GM23338 (cell line): ENCODE measurements around the gene COL8A1. TPM values are rescaled to one million over a fixed set of nuclear protein-coding genes. Genes with fewer than 3 reads are reported as not detected.

Experiments used
- ATAC-seq: fragments of 200-7000 bp; cut with Tn5 transposase; 3 replicates; pipeline ENCODE4 v1.9.1; 2020
- DNase-seq: peaks from one replicate; pipeline ENCODE4 v3.0.0-alpha.2; 2015; ENCODE audit warnings: low spot score
- H2AFZ ChIP-seq: fragments of 200-600 bp; sonication (generic); 2 replicates; pipeline ENCODE4 v1.8.0; 2016; ENCODE audit warnings: antibody characterized with exemption, mild to moderate bottlenecking, moderate library complexity
- H3F3A ChIP-seq: fragments of 200-600 bp; sonication (generic); replicated peaks from 2 replicates; pipeline ENCODE4 v1.8.0; 2017; ENCODE audit warnings: antibody characterized with exemption, mixed run types, low read depth
- H3K27ac ChIP-seq: fragments of 200-600 bp; sonication (generic); 2 replicates; pipeline ENCODE4 v1.6.1; 2016; ENCODE audit warnings: low read depth
- H3K27me3 ChIP-seq: fragments of 200-600 bp; sonication (generic); 2 replicates; pipeline ENCODE4 v1.8.0; 2016; ENCODE audit warnings: mild to moderate bottlenecking, mixed run types, moderate library complexity; ENCODE audit not compliant: insufficient read depth
- H3K36me3 ChIP-seq: fragments of 200-600 bp; sonication (generic); 2 replicates; pipeline ENCODE4 v1.8.0; 2016; ENCODE audit warnings: mild to moderate bottlenecking; ENCODE audit not compliant: insufficient read depth
- H3K4me1 ChIP-seq: fragments of 200-600 bp; sonication (generic); 2 replicates; pipeline ENCODE4 v1.8.0; 2016; ENCODE audit warnings: mild to moderate bottlenecking, moderate library complexity; ENCODE audit not compliant: insufficient read depth
- H3K4me2 ChIP-seq: fragments of 200-600 bp; sonication (generic); 2 replicates; pipeline ENCODE4 v1.7.1; 2017; ENCODE audit warnings: mixed run types
- H3K4me3 ChIP-seq: fragments of 200-600 bp; sonication (generic); 2 replicates; pipeline ENCODE4 v1.6.1; 2016; ENCODE audit warnings: mixed run types
- H3K79me2 ChIP-seq: fragments of 200-600 bp; sonication (generic); replicated peaks from 2 replicates; pipeline ENCODE4 v1.8.0; 2017; ENCODE audit warnings: mild to moderate bottlenecking; ENCODE audit not compliant: insufficient read depth
- H3K9me2 ChIP-seq: fragments of 200-600 bp; sonication (generic); 2 replicates; pipeline ENCODE4 v1.8.0; 2017; ENCODE audit not compliant: insufficient read depth
- H4K20me1 ChIP-seq: fragments of 200-600 bp; sonication (generic); replicated peaks from 2 replicates; pipeline ENCODE4 v1.8.0; 2017; ENCODE audit warnings: mild to moderate bottlenecking; ENCODE audit not compliant: insufficient read depth
- H3K27ac Mint-ChIP-seq: 2 replicates; pipeline ENCODE4 v1.8.0; 2020; ENCODE audit warnings: inconsistent platforms, mild to moderate bottlenecking, moderate library complexity, mixed read lengths
- H3K27me3 Mint-ChIP-seq: 3 replicates; pipeline ENCODE4 v1.8.0; 2022; ENCODE audit warnings: low read depth, mild to moderate bottlenecking, moderate library complexity, mixed read lengths, inconsistent platforms; ENCODE audit not compliant: insufficient read depth, poor library complexity
- H3K36me3 Mint-ChIP-seq: 3 replicates; pipeline ENCODE4 v1.8.0; 2021; ENCODE audit warnings: low read depth, mild to moderate bottlenecking, inconsistent platforms, moderate library complexity, mixed read lengths
- H3K4me1 Mint-ChIP-seq: 3 replicates; pipeline ENCODE4 v1.8.0; 2020; ENCODE audit warnings: mild to moderate bottlenecking, inconsistent platforms, mixed read lengths
- H3K4me3 Mint-ChIP-seq: 3 replicates; pipeline ENCODE4 v1.8.0; 2021; ENCODE audit warnings: moderate library complexity, mild to moderate bottlenecking, inconsistent platforms, mixed read lengths
- H3K9me3 Mint-ChIP-seq: 3 replicates; pipeline ENCODE4 v1.8.0; 2020; ENCODE audit warnings: moderate library complexity, mild to moderate bottlenecking, inconsistent platforms, mixed read lengths
- CREB1 ChIP-seq: fragments of 250-450 bp; sonication (Bioruptor Pico); IDR thresholded peaks from 2 replicates; pipeline ENCODE4 v1.5.0; 2020; ENCODE audit warnings: low read depth, mild to moderate bottlenecking, moderate library complexity
- EZH2 ChIP-seq: fragments of 200-600 bp; sonication (generic); IDR thresholded peaks from one replicate; pipeline ENCODE4 v1.8.0; 2017; ENCODE audit warnings: antibody characterized with exemption, mild to moderate bottlenecking, low read depth; ENCODE audit not compliant: unreplicated experiment
- EZH2phosphoT487 ChIP-seq: fragments of 200-600 bp; sonication (generic); IDR thresholded peaks from one replicate; pipeline ENCODE4 v1.8.1; 2018; ENCODE audit warnings: antibody characterized with exemption; ENCODE audit not compliant: unreplicated experiment
- JUNB ChIP-seq: IDR thresholded peaks from one replicate; pipeline ENCODE4 v1.6.1; 2016; ENCODE audit warnings: antibody characterized with exemption; ENCODE audit not compliant: unreplicated experiment
- NANOG ChIP-seq: IDR thresholded peaks from 2 replicates; pipeline ENCODE4 v1.6.1; 2016; ENCODE audit warnings: antibody characterized with exemption, borderline replicate concordance
- POLR2AphosphoS5 ChIP-seq: IDR thresholded peaks from 2 replicates; pipeline ENCODE4 v1.6.1; 2016; ENCODE audit warnings: antibody characterized with exemption, low read depth
- STAT1 ChIP-seq: IDR thresholded peaks from one replicate; pipeline ENCODE4 v1.6.1; 2016; ENCODE audit warnings: antibody characterized with exemption; ENCODE audit not compliant: unreplicated experiment
- ZNF114 ChIP-seq: fragments of 250-450 bp; sonication (Bioruptor Pico); IDR thresholded peaks from 2 replicates; pipeline ENCODE4 v1.5.0; 2020; ENCODE audit warnings: mild to moderate bottlenecking, moderate library complexity
- ZNF331 ChIP-seq: fragments of 250-450 bp; sonication (Bioruptor Pico); IDR thresholded peaks from 2 replicates; pipeline ENCODE4 v1.5.0; 2020; ENCODE audit warnings: low read depth, mild to moderate bottlenecking, moderate library complexity
- polyA plus RNA-seq: library from polyadenylated mRNA; unstranded; fragments of >200 nt; fragmentation: Nextera tagmentation; extraction: Ambion mirVana; gene quantifications from 2 replicates; pipeline ENCODE4 v1.2.1, GENCODE V29; 2016
- total RNA-seq: library from RNA; depleted of rRNA; stranded (reverse); fragments of >200 nt; shearing (Covaris generic); gene quantifications from 2 replicates; pipeline ENCODE4 v1.2.3, GENCODE V29; 2014
- TF ChIP-seq, protein P1 (sequence below), 2 experiments: fragments of 200-600 bp in 1 of 2; sonication (generic) in 1 of 2; conservative IDR thresholded peaks; 2 replicates each; pipeline versions ENCODE4 v1.5.1 to v1.6.1; 2016 to 2017; ENCODE audit warnings: antibody characterized with exemption in 2 of 2, low read depth in 2 of 2, mild to moderate bottlenecking in 2 of 2, moderate library complexity in 1 of 2
- TF ChIP-seq, protein P2 (sequence below): IDR thresholded peaks from one replicate; pipeline ENCODE4 v1.6.1; 2018; ENCODE audit warnings: antibody characterized with exemption; ENCODE audit not compliant: unreplicated experiment
- TF ChIP-seq, protein P3 (sequence below): IDR thresholded peaks from 2 replicates; pipeline ENCODE4 v1.6.1; 2016; ENCODE audit warnings: antibody characterized with exemption

The COL8A1 gene
- total and polyA plus RNA-seq, 2 experiments from 2014 or later, result 0.26 to 0.97 TPM

DNA sequence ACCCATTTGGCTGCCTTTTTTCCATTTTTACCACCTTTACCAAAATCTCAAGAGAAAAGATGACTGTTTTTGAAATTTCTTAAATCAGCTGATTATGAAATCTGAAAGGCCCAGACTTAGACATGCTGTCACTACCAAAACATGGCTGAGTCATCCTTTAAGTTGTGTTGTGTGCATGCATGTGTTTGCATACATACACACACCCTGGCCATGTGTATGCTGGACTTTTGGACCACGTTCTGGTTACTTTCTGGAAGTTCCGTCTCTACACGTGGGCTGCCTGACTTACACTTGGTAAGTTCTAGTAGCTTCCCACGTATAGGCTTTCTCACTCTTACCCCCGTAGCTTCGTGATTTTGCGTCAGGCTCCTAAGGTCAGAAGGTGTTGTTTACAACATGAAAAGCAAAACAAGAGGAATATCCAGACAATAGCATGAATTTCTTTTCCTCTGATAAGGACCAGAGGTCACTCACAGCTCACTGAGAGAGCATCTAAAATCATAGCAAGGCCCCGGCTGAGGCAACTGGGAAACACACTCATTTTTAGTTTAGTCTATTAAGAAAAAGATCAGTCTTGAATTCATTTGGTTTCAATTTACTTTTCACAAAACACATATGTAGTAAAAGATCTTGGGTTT, 62.4 kb downstream of the COL8A1 start (continued):
- TF ChIP-seq, protein P1, sequence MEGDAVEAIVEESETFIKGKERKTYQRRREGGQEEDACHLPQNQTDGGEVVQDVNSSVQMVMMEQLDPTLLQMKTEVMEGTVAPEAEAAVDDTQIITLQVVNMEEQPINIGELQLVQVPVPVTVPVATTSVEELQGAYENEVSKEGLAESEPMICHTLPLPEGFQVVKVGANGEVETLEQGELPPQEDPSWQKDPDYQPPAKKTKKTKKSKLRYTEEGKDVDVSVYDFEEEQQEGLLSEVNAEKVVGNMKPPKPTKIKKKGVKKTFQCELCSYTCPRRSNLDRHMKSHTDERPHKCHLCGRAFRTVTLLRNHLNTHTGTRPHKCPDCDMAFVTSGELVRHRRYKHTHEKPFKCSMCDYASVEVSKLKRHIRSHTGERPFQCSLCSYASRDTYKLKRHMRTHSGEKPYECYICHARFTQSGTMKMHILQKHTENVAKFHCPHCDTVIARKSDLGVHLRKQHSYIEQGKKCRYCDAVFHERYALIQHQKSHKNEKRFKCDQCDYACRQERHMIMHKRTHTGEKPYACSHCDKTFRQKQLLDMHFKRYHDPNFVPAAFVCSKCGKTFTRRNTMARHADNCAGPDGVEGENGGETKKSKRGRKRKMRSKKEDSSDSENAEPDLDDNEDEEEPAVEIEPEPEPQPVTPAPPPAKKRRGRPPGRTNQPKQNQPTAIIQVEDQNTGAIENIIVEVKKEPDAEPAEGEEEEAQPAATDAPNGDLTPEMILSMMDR (conservative IDR thresholded peaks at IDR 0.05; ENCODE audit: low read depth in 2 of 2), result no peak
- TF ChIP-seq ZNF114 (CRISPR knock-in tag) (no peak), ZNF331 (CRISPR knock-in tag) (no peak)

DNA sequence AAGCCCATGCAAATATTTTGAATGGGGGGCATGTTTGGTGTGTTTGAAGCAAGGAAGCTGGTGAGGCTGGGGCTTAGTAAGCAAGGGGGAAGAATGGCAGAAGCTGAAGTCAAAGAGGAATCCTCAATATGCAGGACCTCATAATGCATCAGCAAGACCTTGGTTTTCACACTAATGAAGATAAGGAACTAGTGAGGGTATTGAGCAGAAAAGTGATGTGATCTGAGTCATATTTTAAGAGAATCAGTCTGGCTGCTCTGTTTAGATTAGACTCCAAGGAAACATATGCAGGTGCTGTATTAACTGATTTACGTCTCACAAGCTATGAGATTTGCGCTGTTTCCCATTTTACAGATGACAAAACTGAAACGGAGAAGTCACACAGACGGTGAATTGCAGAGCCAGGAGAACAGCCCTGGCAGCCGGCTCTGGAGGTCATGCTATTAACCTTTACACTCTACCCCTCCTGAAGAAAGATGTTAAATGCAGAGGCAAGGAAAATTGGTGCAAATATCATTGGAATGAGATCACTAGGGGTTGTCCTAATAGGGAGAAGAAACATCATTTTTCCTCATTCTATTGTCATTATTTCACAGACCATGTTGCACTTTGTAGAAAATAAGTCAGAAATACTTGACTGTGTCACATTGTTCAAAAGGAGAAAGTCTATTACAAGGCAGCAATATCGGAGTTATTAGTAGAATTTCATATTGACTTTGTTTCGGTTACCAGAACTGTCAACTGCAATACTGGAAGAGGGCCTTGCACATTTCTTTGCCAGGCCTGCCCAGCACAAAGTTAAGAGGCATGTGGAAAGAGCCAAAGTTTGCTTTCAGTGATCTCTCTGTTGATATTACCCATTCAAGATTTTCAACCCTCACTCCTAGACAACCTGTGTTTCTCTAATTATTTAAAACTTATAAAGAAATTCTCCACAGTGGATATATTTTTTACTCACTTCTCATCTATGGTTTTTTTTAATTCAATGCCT, 64.9 kb downstream of the COL8A1 start:
- no peaks in the 10 kb centered on the region for H3K4me1 ChIP-seq
- no peak overlapping the region for H3K27ac ChIP-seq
- Mint-ChIP-seq H3K36me3 (no peaks in the 10 kb centered on the region), H3K4me3 (no peak overlapping the region), H3K9me3 (no peaks in the 10 kb centered on the region), H3K27me3 (no peaks in the 10 kb centered on the region), H3K27ac (no peak overlapping the region), H3K4me1 (0 out of 3 replicates have a peak, but pooled peaks cover 3% of the 10 kb centered on the region)
- H3K9me2 ChIP-seq, result peaks cover 5% of the 10 kb centered on the region; the same call in 1 of the 2 replicates
- no peaks in the 10 kb centered on the region for H4K20me1 ChIP-seq
- H3K4me3 ChIP-seq, result no peak overlapping the region
- H3K79me2 ChIP-seq, result no peaks in the 10 kb centered on the region
- DNase-seq (no peak), ATAC-seq (no peak)
- H3F3A ChIP-seq, result no peaks in the 10 kb centered on the region
- no peak overlapping the region for H3K4me2 ChIP-seq
- no peaks in the 10 kb centered on the region for H3K36me3 ChIP-seq
- no peak overlapping the region for H2AFZ ChIP-seq
- no peaks in the 10 kb centered on the region for H3K27me3 ChIP-seq
- no peak for TF ChIP-seq EZH2
- TF ChIP-seq NANOG, result no peak
- TF ChIP-seq, protein P1 (conservative IDR thresholded peaks at IDR 0.05; ENCODE audit: low read depth in 2 of 2), result no peak
- TF ChIP-seq STAT1, result no peak
- TF ChIP-seq, protein P2, sequence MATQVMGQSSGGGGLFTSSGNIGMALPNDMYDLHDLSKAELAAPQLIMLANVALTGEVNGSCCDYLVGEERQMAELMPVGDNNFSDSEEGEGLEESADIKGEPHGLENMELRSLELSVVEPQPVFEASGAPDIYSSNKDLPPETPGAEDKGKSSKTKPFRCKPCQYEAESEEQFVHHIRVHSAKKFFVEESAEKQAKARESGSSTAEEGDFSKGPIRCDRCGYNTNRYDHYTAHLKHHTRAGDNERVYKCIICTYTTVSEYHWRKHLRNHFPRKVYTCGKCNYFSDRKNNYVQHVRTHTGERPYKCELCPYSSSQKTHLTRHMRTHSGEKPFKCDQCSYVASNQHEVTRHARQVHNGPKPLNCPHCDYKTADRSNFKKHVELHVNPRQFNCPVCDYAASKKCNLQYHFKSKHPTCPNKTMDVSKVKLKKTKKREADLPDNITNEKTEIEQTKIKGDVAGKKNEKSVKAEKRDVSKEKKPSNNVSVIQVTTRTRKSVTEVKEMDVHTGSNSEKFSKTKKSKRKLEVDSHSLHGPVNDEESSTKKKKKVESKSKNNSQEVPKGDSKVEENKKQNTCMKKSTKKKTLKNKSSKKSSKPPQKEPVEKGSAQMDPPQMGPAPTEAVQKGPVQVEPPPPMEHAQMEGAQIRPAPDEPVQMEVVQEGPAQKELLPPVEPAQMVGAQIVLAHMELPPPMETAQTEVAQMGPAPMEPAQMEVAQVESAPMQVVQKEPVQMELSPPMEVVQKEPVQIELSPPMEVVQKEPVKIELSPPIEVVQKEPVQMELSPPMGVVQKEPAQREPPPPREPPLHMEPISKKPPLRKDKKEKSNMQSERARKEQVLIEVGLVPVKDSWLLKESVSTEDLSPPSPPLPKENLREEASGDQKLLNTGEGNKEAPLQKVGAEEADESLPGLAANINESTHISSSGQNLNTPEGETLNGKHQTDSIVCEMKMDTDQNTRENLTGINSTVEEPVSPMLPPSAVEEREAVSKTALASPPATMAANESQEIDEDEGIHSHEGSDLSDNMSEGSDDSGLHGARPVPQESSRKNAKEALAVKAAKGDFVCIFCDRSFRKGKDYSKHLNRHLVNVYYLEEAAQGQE, result no peak
- TF ChIP-seq CREB1 (CRISPR knock-in tag), result no peak
- no peak for TF ChIP-seq EZH2phosphoT487
- TF ChIP-seq, protein P3, sequence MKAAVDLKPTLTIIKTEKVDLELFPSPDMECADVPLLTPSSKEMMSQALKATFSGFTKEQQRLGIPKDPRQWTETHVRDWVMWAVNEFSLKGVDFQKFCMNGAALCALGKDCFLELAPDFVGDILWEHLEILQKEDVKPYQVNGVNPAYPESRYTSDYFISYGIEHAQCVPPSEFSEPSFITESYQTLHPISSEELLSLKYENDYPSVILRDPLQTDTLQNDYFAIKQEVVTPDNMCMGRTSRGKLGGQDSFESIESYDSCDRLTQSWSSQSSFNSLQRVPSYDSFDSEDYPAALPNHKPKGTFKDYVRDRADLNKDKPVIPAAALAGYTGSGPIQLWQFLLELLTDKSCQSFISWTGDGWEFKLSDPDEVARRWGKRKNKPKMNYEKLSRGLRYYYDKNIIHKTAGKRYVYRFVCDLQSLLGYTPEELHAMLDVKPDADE, result no peak
- TF ChIP-seq POLR2AphosphoS5, result no peak
- TF ChIP-seq ZNF331 (CRISPR knock-in tag), result no peak
- no peak for TF ChIP-seq ZNF114 (CRISPR knock-in tag)
- TF ChIP-seq JUNB, result no peak
